ENCODE data around the gene FEV.

Gene FEV

DNA sequence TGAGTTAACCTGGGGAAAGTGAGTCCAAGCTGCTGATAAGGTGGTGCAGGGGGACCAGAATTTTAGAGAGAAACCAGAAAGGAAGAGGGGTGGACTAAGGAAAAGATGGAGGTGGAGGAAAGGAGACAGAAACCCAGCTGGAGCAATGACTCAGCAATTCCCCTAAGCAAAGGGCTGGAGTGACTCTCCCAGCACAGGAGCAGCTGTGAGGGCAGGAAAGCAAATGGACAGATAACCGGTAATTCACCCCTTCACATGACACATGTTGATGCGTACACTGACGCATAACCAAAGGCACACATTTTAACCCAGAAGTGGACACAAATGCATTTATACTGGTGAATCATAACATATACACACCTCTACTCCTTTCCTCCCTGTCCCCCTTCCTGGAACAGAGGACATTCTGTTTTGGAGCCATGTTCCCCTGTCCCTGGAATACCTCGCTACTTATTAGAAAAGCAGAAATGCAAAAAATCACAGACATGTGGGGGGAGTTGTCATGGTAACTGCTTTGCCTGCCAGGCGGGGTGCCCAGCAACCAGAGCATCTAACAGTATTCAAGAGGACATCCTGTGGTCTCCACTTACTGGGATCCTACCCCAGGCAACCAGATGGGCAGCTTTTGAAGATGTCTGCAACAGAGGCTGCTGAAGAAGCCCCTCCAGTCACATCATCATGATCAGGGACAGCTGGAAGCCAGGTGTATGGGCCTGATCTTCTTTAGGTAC is 20.8 kb downstream of the FEV start:
- Histone ChIP-seq H3K36me3 (ENCODE audit: control insufficient read depth, insufficient read depth, low read length) (no peaks in the 10 kb centered on the region), H3K9me3 (ENCODE audit: control insufficient read depth, insufficient read depth, low read depth, low read length) (no peaks in the 10 kb centered on the region), H3K27me3 (ENCODE audit: control insufficient read depth, insufficient read depth, low read length) (peaks cover 53% of the 10 kb centered on the region), H3K4me3 (ENCODE audit: low read depth, low read length) (peak overlapping the region; percentile 76; the same call in 1 of the 2 replicates), H3K4me1 (ENCODE audit: control insufficient read depth, insufficient read depth, low read length) (peaks cover 23% of the 10 kb centered on the region), H3K27ac (ENCODE audit: low read depth, low read length) (no peak overlapping the region), H3K9ac (ENCODE audit: low read length) (peak overlapping the region; percentile 48)

DNA sequence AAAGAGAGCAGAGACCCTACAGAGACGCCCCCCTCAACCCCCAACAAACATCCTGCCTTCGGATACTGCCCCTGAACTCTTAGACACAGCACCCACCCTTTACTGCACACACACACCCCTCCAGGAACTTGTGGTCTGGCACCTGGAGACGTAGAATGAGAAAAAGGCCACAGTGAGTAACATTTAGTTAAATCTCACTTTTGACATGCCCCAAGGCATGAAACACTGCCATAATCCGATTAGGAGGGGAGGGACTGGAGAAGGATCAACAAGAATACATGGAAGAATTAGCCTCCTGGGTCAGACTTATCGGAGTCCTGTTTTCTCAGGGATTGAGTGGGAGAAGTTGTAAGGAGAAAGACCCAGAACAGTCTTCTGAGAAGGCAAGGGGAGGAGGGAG is 21.4 kb downstream of the FEV start:
- H3K4me3 ChIP-seq (ENCODE audit: low read depth, low read length) = peak overlapping the region; percentile 76
- H3K27me3 ChIP-seq (ENCODE audit: control insufficient read depth, insufficient read depth, low read length) = peaks cover 59% of the 10 kb centered on the region
- no peaks in the 10 kb centered on the region for H3K9me3 ChIP-seq (ENCODE audit: control insufficient read depth, insufficient read depth, low read depth, low read length)
- peak overlapping the region; percentile 48 for H3K9ac ChIP-seq (ENCODE audit: low read length)
- peaks cover 23% of the 10 kb centered on the region for H3K4me1 ChIP-seq (ENCODE audit: control insufficient read depth, insufficient read depth, low read length)
- H3K27ac ChIP-seq (ENCODE audit: low read depth, low read length) = no peak overlapping the region
- H3K36me3 ChIP-seq (ENCODE audit: control insufficient read depth, insufficient read depth, low read length) = no peaks in the 10 kb centered on the region

GRCh38 chr2:218962859-218963492 is 22.0 kb downstream of the FEV start:
- Histone ChIP-seq H3K4me3 (ENCODE audit: low read depth, low read length) (peak overlapping the region; percentile 76), H3K27me3 (ENCODE audit: control insufficient read depth, insufficient read depth, low read length) (peaks cover 59% of the 10 kb centered on the region)

DNA sequence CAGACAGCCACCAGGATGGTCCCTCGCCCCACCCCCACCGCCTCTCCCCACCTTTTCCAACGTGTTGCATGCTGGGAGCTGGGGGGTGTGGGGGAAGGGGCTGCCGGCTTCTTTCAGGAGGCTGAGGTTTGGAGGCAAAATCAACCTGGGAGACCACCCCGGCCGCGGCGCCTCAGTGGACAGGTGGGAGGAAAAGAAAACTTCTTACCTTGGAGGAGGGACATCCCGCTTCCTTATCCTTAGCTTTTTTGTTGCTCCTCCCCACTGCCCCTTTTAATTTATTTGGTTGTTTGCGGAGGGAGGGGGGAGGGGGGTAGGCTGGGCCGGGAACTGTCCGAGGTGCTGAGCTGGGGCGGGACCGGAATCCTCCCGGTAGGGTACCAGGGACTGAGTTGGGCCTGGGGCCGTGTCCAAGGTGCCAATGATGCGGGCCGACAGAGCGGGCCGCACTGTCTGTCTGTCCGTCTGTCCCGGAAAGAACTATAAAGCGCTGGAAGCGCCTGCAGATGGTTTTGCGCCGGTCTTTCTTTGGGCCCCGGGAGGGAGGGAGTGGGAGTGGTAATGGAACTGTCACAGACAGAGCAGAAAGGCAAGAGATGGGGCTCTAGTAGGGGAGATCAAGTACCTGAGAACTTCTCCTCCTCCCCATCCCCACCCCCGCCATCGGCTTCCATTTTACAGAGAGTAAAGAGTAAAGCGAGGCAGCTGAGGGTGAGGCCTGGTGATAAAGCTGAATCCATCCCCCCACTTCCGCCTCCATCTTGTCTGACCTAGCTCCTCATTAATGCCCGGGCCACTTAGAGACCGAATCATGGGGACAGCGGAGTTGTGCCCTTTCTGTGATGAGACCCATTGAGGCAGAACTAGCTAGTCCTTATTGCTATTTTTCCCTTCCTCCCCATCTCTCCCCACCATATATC is 23.1 kb downstream of the FEV start:
- Histone ChIP-seq H3K9ac (ENCODE audit: low read length) (no peak overlapping the region), H3K27ac (ENCODE audit: low read depth, low read length) (no peak overlapping the region), H3K4me1 (ENCODE audit: control insufficient read depth, insufficient read depth, low read length) (peaks cover 23% of the 10 kb centered on the region), H3K4me3 (ENCODE audit: low read depth, low read length) (peak overlapping the region; percentile 51), H3K9me3 (ENCODE audit: control insufficient read depth, insufficient read depth, low read depth, low read length) (no peaks in the 10 kb centered on the region), H3K36me3 (ENCODE audit: control insufficient read depth, insufficient read depth, low read length) (no peaks in the 10 kb centered on the region), H3K27me3 (ENCODE audit: control insufficient read depth, insufficient read depth, low read length) (peaks cover 61% of the 10 kb centered on the region)

More at GRCh38 chr2:218962859-218963492, 22.0 kb downstream of the FEV start:
- no peaks in the 10 kb centered on the region for H3K9me3 ChIP-seq (ENCODE audit: control insufficient read depth, insufficient read depth, low read depth, low read length)
- H3K4me1 ChIP-seq (ENCODE audit: control insufficient read depth, insufficient read depth, low read length) = peaks cover 23% of the 10 kb centered on the region
- H3K27ac ChIP-seq (ENCODE audit: low read depth, low read length) = no peak overlapping the region
- no peak overlapping the region for H3K9ac ChIP-seq (ENCODE audit: low read length)
- no peaks in the 10 kb centered on the region for H3K36me3 ChIP-seq (ENCODE audit: control insufficient read depth, insufficient read depth, low read length)

DNA sequence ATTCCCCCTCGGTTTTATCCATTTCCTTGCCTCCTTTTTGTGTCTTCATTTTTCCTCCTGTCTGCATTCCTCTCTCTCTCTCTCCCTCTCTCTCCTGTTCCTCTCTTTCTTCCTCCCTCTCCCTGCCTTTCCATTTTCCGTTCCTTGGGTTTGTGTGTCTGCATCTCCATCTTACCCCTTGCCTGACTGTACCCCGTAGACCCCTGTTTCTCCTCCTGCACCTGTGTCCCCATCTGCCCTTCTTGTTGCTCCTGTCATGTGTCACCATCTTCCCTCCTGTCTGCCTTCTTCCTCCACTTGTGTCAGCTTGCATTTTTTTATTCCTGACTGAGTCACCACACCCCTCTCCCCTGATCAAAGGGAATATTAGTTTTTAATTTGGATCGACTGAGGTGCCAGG is 23.8 kb downstream of the FEV start:
- no peak overlapping the region for H3K9ac ChIP-seq (ENCODE audit: low read length)
- H3K27me3 ChIP-seq (ENCODE audit: control insufficient read depth, insufficient read depth, low read length) = peaks cover 64% of the 10 kb centered on the region
- H3K36me3 ChIP-seq (ENCODE audit: control insufficient read depth, insufficient read depth, low read length) = no peaks in the 10 kb centered on the region
- H3K4me1 ChIP-seq (ENCODE audit: control insufficient read depth, insufficient read depth, low read length) = peaks cover 23% of the 10 kb centered on the region
- peak overlapping the region; percentile 51 for H3K4me3 ChIP-seq (ENCODE audit: low read depth, low read length)
- no peaks in the 10 kb centered on the region for H3K9me3 ChIP-seq (ENCODE audit: control insufficient read depth, insufficient read depth, low read depth, low read length)
- H3K27ac ChIP-seq (ENCODE audit: low read depth, low read length) = no peak overlapping the region

DNA sequence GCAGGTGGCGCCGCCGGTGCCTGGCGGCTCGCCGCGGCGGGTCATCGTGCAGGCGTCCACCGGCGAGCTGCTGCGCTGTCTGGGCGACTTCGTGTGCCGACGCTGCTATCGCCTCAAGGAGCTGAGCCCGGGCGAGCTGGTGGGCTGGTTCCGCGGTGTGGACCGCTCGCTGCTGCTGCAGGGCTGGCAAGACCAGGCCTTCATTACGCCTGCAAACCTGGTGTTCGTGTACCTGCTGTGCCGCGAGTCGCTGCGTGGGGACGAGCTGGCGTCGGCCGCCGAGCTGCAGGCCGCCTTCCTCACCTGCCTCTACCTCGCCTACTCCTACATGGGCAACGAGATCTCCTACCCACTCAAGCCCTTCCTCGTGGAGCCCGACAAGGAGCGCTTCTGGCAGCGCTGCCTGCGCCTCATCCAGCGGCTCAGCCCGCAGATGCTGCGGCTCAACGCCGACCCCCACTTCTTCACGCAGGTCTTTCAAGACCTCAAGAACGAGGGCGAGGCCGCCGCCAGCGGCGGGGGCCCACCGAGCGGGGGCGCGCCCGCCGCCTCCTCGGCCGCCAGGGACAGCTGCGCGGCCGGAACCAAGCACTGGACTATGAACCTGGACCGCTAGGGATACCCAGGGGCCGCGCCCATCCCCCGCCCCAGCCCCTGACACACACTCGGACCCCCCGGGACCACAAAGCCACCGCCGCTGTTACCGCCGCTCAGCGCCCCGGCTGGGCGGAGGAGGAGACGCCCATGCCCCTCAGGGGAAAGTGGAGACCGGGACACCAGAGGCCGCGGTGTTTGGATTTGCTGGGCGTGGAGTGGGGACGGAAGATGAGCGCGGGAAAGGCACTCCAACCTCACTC is 24.4 kb downstream of the FEV start:
- Histone ChIP-seq H3K4me3 (ENCODE audit: low read depth, low read length) (peak overlapping the region; percentile 73), H3K9me3 (ENCODE audit: control insufficient read depth, insufficient read depth, low read depth, low read length) (no peaks in the 10 kb centered on the region), H3K36me3 (ENCODE audit: control insufficient read depth, insufficient read depth, low read length) (no peaks in the 10 kb centered on the region), H3K27ac (ENCODE audit: low read depth, low read length) (no peak overlapping the region), H3K9ac (ENCODE audit: low read length) (no peak overlapping the region), H3K4me1 (ENCODE audit: control insufficient read depth, insufficient read depth, low read length) (peaks cover 23% of the 10 kb centered on the region), H3K27me3 (ENCODE audit: control insufficient read depth, insufficient read depth, low read length) (peaks cover 69% of the 10 kb centered on the region)

- Histone ChIP-seq H3K9ac (ENCODE audit: low read length) (no peak overlapping the region), H3K27ac (ENCODE audit: low read depth, low read length) (no peak overlapping the region), H3K36me3 (ENCODE audit: control insufficient read depth, insufficient read depth, low read length) (no peaks in the 10 kb centered on the region), H3K9me3 (ENCODE audit: control insufficient read depth, insufficient read depth, low read depth, low read length) (no peaks in the 10 kb centered on the region), H3K4me3 (ENCODE audit: low read depth, low read length) (peak overlapping the region; percentile 73), H3K27me3 (ENCODE audit: control insufficient read depth, insufficient read depth, low read length) (peaks cover 76% of the 10 kb centered on the region), H3K4me1 (ENCODE audit: control insufficient read depth, insufficient read depth, low read length) (peaks cover 23% of the 10 kb centered on the region)
Observed at GRCh38 chr2:218959761-218960308, 25.1 kb downstream of the FEV start.

- Histone ChIP-seq H3K9ac (ENCODE audit: low read length) (no peak within 1 kb of the TSS), H3K9me3 (ENCODE audit: control insufficient read depth, insufficient read depth, low read depth, low read length) (no peaks in the 10 kb centered on the region), H3K4me1 (ENCODE audit: control insufficient read depth, insufficient read depth, low read length) (peaks cover 18% of the 10 kb centered on the region), H3K27me3 (ENCODE audit: control insufficient read depth, insufficient read depth, low read length) (peaks cover 81% of the 10 kb centered on the region), H3K36me3 (ENCODE audit: control insufficient read depth, insufficient read depth, low read length) (no peaks in the 10 kb centered on the region), H3K4me3 (ENCODE audit: low read depth, low read length) (peak within 1 kb of the TSS; percentile 73), H3K27ac (ENCODE audit: low read depth, low read length) (no peak within 1 kb of the TSS)
Observed at GRCh38 chr2:218959141-218959731, 25.7 kb downstream of the FEV start, which contains the start of gene CDK5R2. Gene CDK5R2, plus strand, starts transcription at chr2:218959666. Its CDS starts 155 bp downstream, at chr2:218959821.

DNA sequence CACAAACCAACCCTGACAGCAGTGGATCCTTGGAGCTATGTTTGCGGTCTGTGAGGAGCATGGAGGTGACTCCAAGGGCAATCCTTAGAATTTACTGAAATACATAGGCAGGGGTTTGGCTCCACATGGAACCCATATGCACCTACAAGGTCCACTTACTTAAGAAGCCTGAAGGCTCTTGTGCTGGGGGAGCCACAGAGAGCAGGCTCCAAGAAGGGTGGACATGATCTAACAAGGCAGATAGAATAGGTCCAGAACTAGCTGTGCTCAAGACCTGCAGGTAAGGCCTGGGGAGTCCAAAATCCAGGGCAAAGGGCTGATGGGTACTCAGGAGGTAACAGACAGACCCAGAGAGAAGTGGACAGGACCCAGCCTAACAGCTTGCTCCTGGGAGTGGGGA is 26.7 kb downstream of the FEV start:
- Histone ChIP-seq H3K36me3 (ENCODE audit: control insufficient read depth, insufficient read depth, low read length) (no peaks in the 10 kb centered on the region), H3K27ac (ENCODE audit: low read depth, low read length) (no peak overlapping the region), H3K9me3 (ENCODE audit: control insufficient read depth, insufficient read depth, low read depth, low read length) (no peaks in the 10 kb centered on the region), H3K27me3 (ENCODE audit: control insufficient read depth, insufficient read depth, low read length) (peaks cover 88% of the 10 kb centered on the region), H3K4me1 (ENCODE audit: control insufficient read depth, insufficient read depth, low read length) (peaks cover 9% of the 10 kb centered on the region), H3K4me3 (ENCODE audit: low read depth, low read length) (no peak overlapping the region), H3K9ac (ENCODE audit: low read length) (no peak overlapping the region)

GRCh38 chr2:218957671-218958070 is 27.3 kb downstream of the FEV start:
- Histone ChIP-seq H3K27me3 (ENCODE audit: control insufficient read depth, insufficient read depth, low read length) (peaks cover 87% of the 10 kb centered on the region), H3K27ac (ENCODE audit: low read depth, low read length) (no peak overlapping the region), H3K9me3 (ENCODE audit: control insufficient read depth, insufficient read depth, low read depth, low read length) (no peaks in the 10 kb centered on the region), H3K9ac (ENCODE audit: low read length) (no peak overlapping the region), H3K36me3 (ENCODE audit: control insufficient read depth, insufficient read depth, low read length) (no peaks in the 10 kb centered on the region), H3K4me3 (ENCODE audit: low read depth, low read length) (no peak overlapping the region), H3K4me1 (ENCODE audit: control insufficient read depth, insufficient read depth, low read length) (peaks cover 9% of the 10 kb centered on the region)
